Measurements from ENCODE around the gene CRACR2B.
A peak's percentile ranks its signal among the peaks of the same experiment; 100 is the strongest.

CRACR2B gene

DNA sequence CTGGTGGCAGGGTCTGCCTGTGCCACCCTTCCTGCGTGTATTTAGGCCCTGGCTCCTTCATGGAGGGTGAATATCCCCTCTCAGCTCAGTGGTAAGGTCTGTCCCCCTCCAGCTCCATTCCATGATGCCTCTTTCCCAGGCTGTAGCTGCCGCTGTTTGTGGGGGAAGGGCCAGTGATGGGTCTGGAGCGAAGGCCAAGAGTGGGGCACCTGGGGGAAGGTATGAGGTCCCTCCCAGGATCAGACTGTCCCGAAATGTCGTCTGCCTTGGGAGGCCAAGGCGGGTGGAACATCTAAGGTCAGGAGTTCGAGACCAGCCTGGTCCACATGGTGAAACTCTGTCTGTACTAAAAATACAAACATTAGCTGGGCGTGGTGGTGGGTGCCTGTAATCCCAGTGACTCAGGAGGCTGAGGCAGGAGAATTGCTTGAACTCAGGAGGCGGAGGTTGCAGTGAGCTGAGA is 6.2 kb downstream of the CRACR2B start:
- DNase-seq (ENCODE audit: extremely low read depth, insufficient read length), result no peak
- H3K36me3 ChIP-seq (ENCODE audit: control insufficient read depth, insufficient read depth, low read length), result peaks cover 14% of the 10 kb centered on the region
- TF ChIP-seq, protein P1, sequence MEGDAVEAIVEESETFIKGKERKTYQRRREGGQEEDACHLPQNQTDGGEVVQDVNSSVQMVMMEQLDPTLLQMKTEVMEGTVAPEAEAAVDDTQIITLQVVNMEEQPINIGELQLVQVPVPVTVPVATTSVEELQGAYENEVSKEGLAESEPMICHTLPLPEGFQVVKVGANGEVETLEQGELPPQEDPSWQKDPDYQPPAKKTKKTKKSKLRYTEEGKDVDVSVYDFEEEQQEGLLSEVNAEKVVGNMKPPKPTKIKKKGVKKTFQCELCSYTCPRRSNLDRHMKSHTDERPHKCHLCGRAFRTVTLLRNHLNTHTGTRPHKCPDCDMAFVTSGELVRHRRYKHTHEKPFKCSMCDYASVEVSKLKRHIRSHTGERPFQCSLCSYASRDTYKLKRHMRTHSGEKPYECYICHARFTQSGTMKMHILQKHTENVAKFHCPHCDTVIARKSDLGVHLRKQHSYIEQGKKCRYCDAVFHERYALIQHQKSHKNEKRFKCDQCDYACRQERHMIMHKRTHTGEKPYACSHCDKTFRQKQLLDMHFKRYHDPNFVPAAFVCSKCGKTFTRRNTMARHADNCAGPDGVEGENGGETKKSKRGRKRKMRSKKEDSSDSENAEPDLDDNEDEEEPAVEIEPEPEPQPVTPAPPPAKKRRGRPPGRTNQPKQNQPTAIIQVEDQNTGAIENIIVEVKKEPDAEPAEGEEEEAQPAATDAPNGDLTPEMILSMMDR (IDR thresholded peaks at IDR 0.05; ENCODE audit: insufficient read depth, low read length, poor library complexity, severe bottlenecking), result no peak
- H3K27me3 ChIP-seq (replicated peaks; ENCODE audit: control insufficient read depth, insufficient read depth, low read length), result peaks cover 1% of the 10 kb centered on the region
- H3K4me3 ChIP-seq (replicated peaks; ENCODE audit: low read depth, low read length), result peak overlapping the region; percentile 61

DNA sequence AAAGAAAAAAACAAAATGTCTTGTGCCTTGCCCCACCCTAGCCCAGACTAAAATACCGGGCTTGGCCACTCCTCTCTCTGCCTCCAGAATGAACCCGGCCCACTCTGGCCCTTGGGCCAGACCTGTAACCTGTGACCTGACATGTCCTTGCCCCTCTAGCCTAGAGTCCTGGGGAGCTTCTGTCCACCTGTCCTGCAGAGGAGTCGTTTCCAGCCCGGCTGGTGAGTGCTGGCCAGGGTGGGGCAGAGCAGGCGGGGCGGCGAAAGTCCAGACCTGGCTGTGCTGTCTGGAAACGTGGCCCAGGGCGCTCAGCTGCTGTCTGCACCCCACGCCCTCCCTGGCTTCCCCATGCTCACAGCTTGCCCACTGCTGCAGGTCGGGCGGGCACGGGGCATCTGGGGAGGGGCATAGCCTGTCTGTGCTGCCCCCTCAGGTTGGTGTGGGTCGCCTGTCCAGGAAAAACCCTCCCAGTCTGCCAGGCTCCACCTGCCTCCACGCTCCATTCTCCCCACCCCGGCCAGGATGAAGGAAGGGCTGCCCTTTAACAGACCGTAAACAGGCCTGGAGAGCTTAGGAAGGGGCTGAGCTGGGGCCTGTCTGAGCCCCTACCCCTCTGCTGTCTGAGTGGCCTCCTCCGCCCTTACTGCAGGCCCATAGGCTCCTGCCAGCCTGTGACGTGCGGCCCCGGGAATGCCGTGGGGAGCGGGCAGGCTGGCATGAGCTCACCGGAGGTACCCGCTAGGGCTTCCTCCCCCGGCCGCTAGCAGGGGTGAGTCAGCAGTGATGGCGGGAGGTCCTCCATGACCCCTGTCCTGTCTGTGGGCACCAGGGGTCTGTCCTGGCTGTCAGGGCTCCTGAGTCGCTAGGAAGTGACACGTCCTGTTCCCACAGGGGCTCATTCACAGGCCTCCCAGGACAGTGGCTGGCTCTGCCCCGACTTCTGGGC is 6.9 kb downstream of the CRACR2B start:
- DNase-seq (ENCODE audit: extremely low read depth, insufficient read length), result no peak
- Histone ChIP-seq H3K27me3 (replicated peaks; ENCODE audit: control insufficient read depth, insufficient read depth, low read length) (peaks cover 1% of the 10 kb centered on the region), H3K36me3 (ENCODE audit: control insufficient read depth, insufficient read depth, low read length) (peaks cover 20% of the 10 kb centered on the region), H3K4me3 (replicated peaks; ENCODE audit: low read depth, low read length) (no peak overlapping the region)
- TF ChIP-seq, protein P1 (IDR thresholded peaks at IDR 0.05; ENCODE audit: insufficient read depth, low read length, poor library complexity, severe bottlenecking), result no peak

- TF ChIP-seq, protein P1 (IDR thresholded peaks at IDR 0.05; ENCODE audit: insufficient read depth, low read length, poor library complexity, severe bottlenecking), result no peak
- peaks cover 25% of the 10 kb centered on the region for H3K36me3 ChIP-seq (ENCODE audit: control insufficient read depth, insufficient read depth, low read length)
- no peak for DNase-seq (ENCODE audit: extremely low read depth, insufficient read length)
- peaks cover 1% of the 10 kb centered on the region for H3K27me3 ChIP-seq (replicated peaks; ENCODE audit: control insufficient read depth, insufficient read depth, low read length)
- no peak overlapping the region for H3K4me3 ChIP-seq (replicated peaks; ENCODE audit: low read depth, low read length)
Observed at GRCh38 chr11:836274-836673, 8.6 kb downstream of the CRACR2B start.

GRCh38 chr11:836700-837099 is 9.0 kb downstream of the CRACR2B start:
- TF ChIP-seq, protein P1 (IDR thresholded peaks at IDR 0.05; ENCODE audit: insufficient read depth, low read length, poor library complexity, severe bottlenecking), result no peak

GRCh38 chr11:837189-837989 is 9.7 kb downstream of the CRACR2B start:
- Histone ChIP-seq H3K36me3 (ENCODE audit: control insufficient read depth, insufficient read depth, low read length) (peaks cover 25% of the 10 kb centered on the region), H3K4me3 (replicated peaks; ENCODE audit: low read depth, low read length) (no peak overlapping the region), H3K27me3 (replicated peaks; ENCODE audit: control insufficient read depth, insufficient read depth, low read length) (no peaks in the 10 kb centered on the region; the same call in 1 of the 2 replicates)
- DNase-seq (ENCODE audit: extremely low read depth, insufficient read length), result no peak
- TF ChIP-seq, protein P1 (IDR thresholded peaks at IDR 0.05; ENCODE audit: insufficient read depth, low read length, poor library complexity, severe bottlenecking), result no peak

More at GRCh38 chr11:836700-837099, 9.0 kb downstream of the CRACR2B start:
- Histone ChIP-seq H3K27me3 (replicated peaks; ENCODE audit: control insufficient read depth, insufficient read depth, low read length) (no peaks in the 10 kb centered on the region; the same call in 1 of the 2 replicates), H3K4me3 (replicated peaks; ENCODE audit: low read depth, low read length) (no peak overlapping the region), H3K36me3 (ENCODE audit: control insufficient read depth, insufficient read depth, low read length) (peaks cover 25% of the 10 kb centered on the region)
- DNase-seq (ENCODE audit: extremely low read depth, insufficient read length), result no peak
